ENCODE results near the gene EXOSC10.
"Not testable (repeated sequence)": the region's sequence is repeated elsewhere in the genome, so short reads cannot be mapped to it uniquely, and the experiment has no call there.

EXOSC10 gene

GRCh38 chr1:11042995-11043874 lies 56.4 kb downstream of the EXOSC10 start:
- no peak for DNase-seq

- DNase-seq: no peak
These were observed 57.6 kb downstream of the EXOSC10 start for GRCh38 chr1:11042065-11042464.

GRCh38 chr1:11041048-11041447 lies 58.6 kb downstream of the EXOSC10 start:
- DNase-seq: no peak

DNA sequence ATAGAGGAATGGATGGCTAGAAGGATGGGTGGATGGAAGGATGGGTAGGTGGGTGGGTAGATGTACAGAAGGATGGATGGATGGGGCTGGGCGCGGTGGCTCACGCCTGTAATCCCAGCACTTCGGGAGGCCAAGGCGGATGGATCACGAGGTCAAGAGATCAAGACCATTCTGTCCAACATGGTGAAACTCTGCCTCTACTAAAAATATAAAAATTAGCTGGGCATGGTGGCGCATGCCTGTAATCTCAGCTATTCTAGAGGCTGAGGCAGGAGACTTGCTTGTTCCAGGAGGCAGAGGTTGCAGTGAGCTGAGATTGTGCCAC lies 59.6 kb downstream of the EXOSC10 start:
- not testable (repeated sequence) for DNase-seq

- DNase-seq: no peak
These were observed 60.1 kb downstream of the EXOSC10 start for GRCh38 chr1:11039351-11040104.

DNA sequence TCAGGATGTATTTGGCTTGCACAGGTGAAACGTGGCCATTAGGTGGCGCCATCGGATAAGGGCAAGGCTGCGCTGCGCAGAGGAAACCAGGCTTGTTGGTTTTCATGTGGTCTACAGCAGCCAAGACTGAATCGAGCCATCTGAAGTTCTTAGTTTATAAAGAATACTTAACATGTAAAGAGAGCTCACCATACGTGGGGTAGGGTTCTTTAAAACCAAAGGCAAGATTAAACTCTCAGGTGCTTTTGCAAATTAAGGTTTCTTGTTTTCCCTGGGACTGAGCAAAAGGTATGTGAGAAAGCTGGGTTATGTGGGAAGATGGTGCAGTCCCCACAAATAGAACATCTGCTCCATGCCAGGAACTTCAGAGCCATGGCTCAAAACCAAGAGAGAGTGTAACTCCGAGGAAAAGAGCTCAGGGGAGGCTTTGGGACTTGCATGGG lies 61.9 kb downstream of the EXOSC10 start:
- DNase-seq: peak in 1 of 2 experiments; percentile 69

GRCh38 chr1:11037019-11037739 lies 62.5 kb downstream of the EXOSC10 start:
- DNase-seq: not testable (repeated sequence)

- DNase-seq: no peak
These were observed 67.9 kb downstream of the EXOSC10 start for GRCh38 chr1:11031624-11032262.

- DNase-seq: no peak
These were observed 68.8 kb downstream of the EXOSC10 start for GRCh38 chr1:11030865-11031264.

- no peak for DNase-seq
These were observed 71.7 kb downstream of the EXOSC10 start for GRCh38 chr1:11028018-11028417.

GRCh38 chr1:11027316-11027715 lies 72.4 kb downstream of the EXOSC10 start:
- no peak for DNase-seq

DNA sequence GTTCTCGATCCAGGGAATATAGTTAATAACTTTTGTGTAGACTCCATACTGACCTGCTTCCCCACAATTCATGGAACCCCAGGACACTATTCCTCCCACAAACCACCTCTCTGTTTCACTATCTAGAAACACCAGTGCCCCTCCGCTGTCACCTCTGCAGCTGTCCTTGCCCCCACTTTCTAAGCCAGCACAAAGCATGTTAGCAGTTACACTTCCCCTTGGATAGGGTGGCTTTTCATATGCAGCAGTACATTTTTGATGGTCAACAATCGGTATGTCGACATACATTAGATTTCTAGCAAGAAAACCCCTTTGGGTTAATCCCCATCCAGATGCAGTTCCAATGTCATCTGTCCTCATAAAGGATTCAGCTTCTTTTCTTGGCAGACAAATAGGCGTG lies 72.8 kb downstream of the EXOSC10 start:
- DNase-seq: no peak

- DNase-seq: no peak
These were observed 73.6 kb downstream of the EXOSC10 start for GRCh38 chr1:11026052-11026451.

- no peak for DNase-seq
These were observed 74.1 kb downstream of the EXOSC10 start for GRCh38 chr1:11025618-11026017.

GRCh38 chr1:11024874-11025203 lies 74.8 kb downstream of the EXOSC10 start:
- DNase-seq: no peak

- DNase-seq: no peak
These were observed 75.4 kb downstream of the EXOSC10 start for GRCh38 chr1:11024154-11024873.

GRCh38 chr1:11023201-11023600 lies 76.5 kb downstream of the EXOSC10 start:
- DNase-seq: no peak

DNA sequence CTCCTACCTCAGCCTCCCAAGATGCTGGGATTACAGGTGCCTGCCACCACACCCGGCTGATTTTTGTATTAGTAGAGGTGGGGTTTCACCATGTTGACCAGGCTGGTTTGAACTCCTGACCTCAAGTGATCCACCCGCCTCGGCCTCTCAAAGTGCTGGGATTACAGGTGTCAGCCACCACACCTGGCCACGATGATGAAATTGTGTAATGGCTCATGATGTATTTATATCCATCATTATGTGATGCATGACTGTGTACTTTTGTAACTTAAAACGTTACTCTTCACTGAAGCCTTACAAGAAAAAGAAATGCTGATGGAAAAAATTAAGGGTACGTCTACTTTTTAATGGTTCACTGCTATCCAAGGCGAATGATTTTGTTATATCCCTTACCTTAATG lies 79.7 kb downstream of the EXOSC10 start:
- no peak for DNase-seq

DNA sequence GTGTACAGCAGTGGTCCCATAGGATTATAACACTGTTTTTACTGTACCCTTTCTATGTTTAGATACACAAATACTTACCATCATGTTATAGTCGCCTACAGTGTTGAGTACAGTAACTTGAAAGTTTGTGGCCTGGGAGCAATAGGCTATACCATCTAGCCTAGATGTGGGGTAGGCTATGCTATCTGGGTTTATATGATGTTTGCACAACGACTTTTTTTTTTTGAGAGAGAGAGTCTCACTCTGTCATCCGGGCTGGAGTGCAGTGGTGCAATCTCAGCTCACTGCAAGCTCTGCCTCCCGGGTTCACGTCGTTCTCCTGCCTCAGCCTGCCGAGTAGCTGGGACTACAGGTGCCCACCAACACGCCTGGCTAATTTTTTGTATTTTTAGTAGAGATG lies 80.3 kb downstream of the EXOSC10 start:
- DNase-seq: not testable (repeated sequence)
